Adrenal gland (tissue), 12 donors: ENCODE data around the gene LTN1. TPM values are rescaled to one million over a fixed set of nuclear protein-coding genes. Genes with fewer than 3 reads are reported as not detected.

ENCODE experiments used
- DNase-seq, 7 donors: peaks; one replicate each; pipeline ENCODE4 v3.0.0-alpha.2; 2019 to 2020
- H3K27ac ChIP-seq, 5 donors: fragments of 200-600 bp; sonication (generic) in 4 of 5; 1 replicate in 3 of 5; 2 replicates in 2 of 5; pipeline versions ENCODE4 v1.5.1 to v1.8.0; 2016 to 2020; ENCODE audit warnings: mild to moderate bottlenecking in 1 of 5
- H3K27me3 ChIP-seq: fragments of 200-600 bp; 2 replicates; pipeline ENCODE4 v1.8.0; 2021
- H3K36me3 ChIP-seq, 2 donors: fragments of 200-600 bp; replicated peaks in 1 of 2; 1 replicate in 1 of 2; 2 replicates in 1 of 2; pipeline versions ENCODE4 v1.5.1 to v1.8.0; 2018 to 2022
- H3K4me1 ChIP-seq, 2 donors: fragments of 200-600 bp; replicated peaks in 1 of 2; 1 replicate in 1 of 2; 2 replicates in 1 of 2; pipeline versions ENCODE4 v1.5.1 to v1.8.0; 2018 to 2021
- H3K4me3 ChIP-seq, 4 donors: fragments of 200-600 bp; sonication (generic) in 3 of 4; one replicate each; pipeline ENCODE4 v1.5.1; 2016 to 2018
- H3K9me3 ChIP-seq, 3 donors: fragments of 200-600 bp; sonication (generic) in 1 of 3; replicated peaks in 1 of 3; 1 replicate in 2 of 3; 2 replicates in 1 of 3; pipeline versions ENCODE4 v1.5.1 to v1.8.0; 2016 to 2021
- POLR2A ChIP-seq, 2 donors: fragments of 450-650 bp; IDR thresholded peaks; one replicate each; pipeline ENCODE4 v1.6.1; 2017; ENCODE audit warnings: antibody characterized with exemption in 2 of 2, mild to moderate bottlenecking in 2 of 2, moderate library complexity in 1 of 2
- WGBS, 4 donors: extraction: QIAGEN DNeasy Blood & Tissue Kit in 2 of 4; methylation state at CpG; one replicate each; pipeline versions ENCODE4 v1.1.5 to v1.1.7; 2013 to 2017; 5-methylcytosine and 5-hydroxymethylcytosine counted together
- intact Hi-C, 2 donors: fragments of 100-400 bp; cut with DNase I; formaldehyde crosslinking; loops; one replicate each; pipeline versions ENCODE4 v1.14.1 to v1.15.0; 2022 to 2023
- polyA plus RNA-seq, 3 donors: library from polyadenylated mRNA; stranded (reverse); fragments of 200-250 nt in 2 of 3; fragments of 350-450 nt in 1 of 3; fragmentation: Illumina TruSeq in 1 of 3; extraction: RNeasy Lipid Tissue Mini Kit (QIAGEN cat#74804) in 1 of 3; gene quantifications; one replicate each; pipeline ENCODE4 v1.2.3, GENCODE V29; 2013 to 2014
- total RNA-seq, 9 donors: library from RNA; depleted of rRNA in 4 of 9; stranded (reverse); fragments of >200 nt in 4 of 9; fragments of 120-200 nt in 1 of 9; fragmentation: NEBNext Ultra II Directional in 1 of 9; extraction: Animal tissue kit (Norgen Biotek cat#: 25700) in 1 of 9; gene quantifications; one replicate each; pipeline versions ENCODE4 v1.1.0 to v1.2.4, GENCODE V29; 2013 to 2023
- TF ChIP-seq, protein P1 (sequence below), 6 experiments: fragments of 450-650 bp in 4 of 6; fragments of 200-600 bp in 2 of 6; sonication (generic) in 1 of 6; IDR thresholded peaks; 1 replicate in 5 of 6; 2 replicates in 1 of 6; pipeline versions ENCODE4 v1.5.1 to v1.8.0; 2016 to 2021; ENCODE audit warnings: antibody characterized with exemption in 6 of 6, mild to moderate bottlenecking in 2 of 6, moderate library complexity in 1 of 6
- donor health status: healthy with polysubstance abuse.
- donor health status: Bipolar disorder and iron deficiency.
- donor health status: DM: yes; HTN: yes; CAD: no.
- donor health status: DM: no; HTN: no; CAD: no.
- donor health status: DM: no; HTN: no; CAD: no.
- donor health status: DM: yes; HTN: yes; CAD: no.

The LTN1 gene
- total and polyA plus RNA-seq, 12 donors = 3.6 to 31.2 (median 22.0) TPM

DNA sequence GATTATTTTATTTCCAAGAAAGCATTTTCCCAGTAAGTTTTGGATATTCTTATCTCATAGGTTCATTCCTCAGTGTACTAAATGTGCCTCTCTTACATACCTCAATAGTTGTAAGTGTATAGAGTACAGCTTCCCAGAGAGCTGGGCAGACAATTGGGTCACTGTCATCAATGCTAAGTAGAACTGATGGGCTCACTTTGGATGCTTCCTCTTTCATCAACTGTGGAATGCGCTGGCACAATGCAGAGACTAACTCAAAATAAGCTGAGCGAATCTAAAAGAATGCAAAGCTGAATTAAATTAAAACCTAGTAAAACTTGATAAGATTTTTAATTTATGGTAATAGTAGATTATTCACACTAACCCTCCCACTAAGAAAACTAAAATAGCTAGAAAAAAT, 21.5 kb downstream of the LTN1 start:
- no peaks in the 10 kb centered on the region for H3K9me3 ChIP-seq

DNA sequence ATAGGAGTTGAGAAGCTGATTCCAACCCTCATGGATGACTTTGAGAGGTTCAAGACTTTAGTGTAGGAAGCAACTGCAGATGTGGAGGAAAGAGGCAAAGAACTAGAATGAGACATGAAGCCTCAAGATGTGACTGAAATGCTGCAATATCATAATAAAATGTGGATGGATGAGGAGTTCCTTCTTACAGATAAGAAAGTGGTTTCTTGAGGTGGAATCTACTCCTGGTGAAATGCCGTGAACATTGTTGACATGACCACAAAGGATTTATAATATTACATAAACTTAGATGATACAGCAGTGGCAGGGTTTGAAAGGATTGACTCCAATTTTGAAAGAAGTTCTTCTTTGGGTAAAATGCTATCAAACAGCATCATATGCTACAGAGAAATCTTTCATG, 28.8 kb downstream of the LTN1 start:
- H3K27ac ChIP-seq = no peak overlapping the region
- H3K9me3 ChIP-seq = no peaks in the 10 kb centered on the region
- intact Hi-C loops = no loop called here
- peaks cover 0 to 10% of the 10 kb centered on the region in 2 donors for H3K4me1 ChIP-seq
- H3K4me3 ChIP-seq = no peak overlapping the region
- 98 to 100% (median 100%) methylated on average over 1 of the region's 1 CpG for WGBS, 4 donors
- no peak for DNase-seq
- H3K27me3 ChIP-seq = no peaks in the 10 kb centered on the region
- TF ChIP-seq POLR2A (IDR thresholded peaks at IDR 0.05) = no peak
- TF ChIP-seq, protein P1, sequence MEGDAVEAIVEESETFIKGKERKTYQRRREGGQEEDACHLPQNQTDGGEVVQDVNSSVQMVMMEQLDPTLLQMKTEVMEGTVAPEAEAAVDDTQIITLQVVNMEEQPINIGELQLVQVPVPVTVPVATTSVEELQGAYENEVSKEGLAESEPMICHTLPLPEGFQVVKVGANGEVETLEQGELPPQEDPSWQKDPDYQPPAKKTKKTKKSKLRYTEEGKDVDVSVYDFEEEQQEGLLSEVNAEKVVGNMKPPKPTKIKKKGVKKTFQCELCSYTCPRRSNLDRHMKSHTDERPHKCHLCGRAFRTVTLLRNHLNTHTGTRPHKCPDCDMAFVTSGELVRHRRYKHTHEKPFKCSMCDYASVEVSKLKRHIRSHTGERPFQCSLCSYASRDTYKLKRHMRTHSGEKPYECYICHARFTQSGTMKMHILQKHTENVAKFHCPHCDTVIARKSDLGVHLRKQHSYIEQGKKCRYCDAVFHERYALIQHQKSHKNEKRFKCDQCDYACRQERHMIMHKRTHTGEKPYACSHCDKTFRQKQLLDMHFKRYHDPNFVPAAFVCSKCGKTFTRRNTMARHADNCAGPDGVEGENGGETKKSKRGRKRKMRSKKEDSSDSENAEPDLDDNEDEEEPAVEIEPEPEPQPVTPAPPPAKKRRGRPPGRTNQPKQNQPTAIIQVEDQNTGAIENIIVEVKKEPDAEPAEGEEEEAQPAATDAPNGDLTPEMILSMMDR (IDR thresholded peaks at IDR 0.05) = no peak
- H3K36me3 ChIP-seq = peaks cover 0 to 36% of the 10 kb centered on the region in 2 donors

More for the DNA sequence above, 21.5 kb downstream of the LTN1 start:
- Histone ChIP-seq H3K4me3 (no peak overlapping the region), H3K27me3 (no peaks in the 10 kb centered on the region), H3K36me3 (peaks cover 0 to 51% of the 10 kb centered on the region in 2 donors), H3K4me1 (no peaks in the 10 kb centered on the region), H3K27ac (no peak overlapping the region)
- DNase-seq = no peak
- 83 to 97% (median 90%) methylated on average over 2 of the region's 2 CpGs for WGBS, 4 donors
- TF ChIP-seq, protein P1 (IDR thresholded peaks at IDR 0.05) = no peak
- TF ChIP-seq POLR2A (IDR thresholded peaks at IDR 0.05) = no peak
- intact Hi-C loops = no loop called here

DNA sequence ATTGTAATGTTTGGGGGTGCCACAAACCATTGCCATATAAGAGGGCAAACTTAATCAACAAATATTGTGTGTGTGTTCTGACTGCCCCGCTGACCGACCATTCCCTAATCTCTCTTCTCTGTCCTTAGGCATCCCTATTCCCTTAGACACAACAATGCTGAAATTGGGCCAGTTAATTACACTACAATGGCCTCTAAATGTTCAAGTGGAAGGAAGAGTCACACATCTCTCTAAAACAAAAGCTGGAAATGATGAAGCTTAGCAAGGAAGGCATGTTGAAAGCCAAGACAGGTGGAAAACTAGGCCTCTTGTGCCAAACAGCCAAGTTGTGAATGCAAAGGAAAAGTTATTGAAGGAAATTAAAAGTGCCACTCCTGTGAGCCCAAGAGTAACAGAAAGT, 30.2 kb downstream of the LTN1 start:
- DNase-seq = no peak
- H3K36me3 ChIP-seq = peaks cover 0 to 25% of the 10 kb centered on the region in 2 donors
- 91 to 94% (median 92%) methylated on average over 2 of the region's 2 CpGs for WGBS, 4 donors
- peaks cover 0 to 12% of the 10 kb centered on the region in 2 donors for H3K4me1 ChIP-seq
- no peak for TF ChIP-seq POLR2A (IDR thresholded peaks at IDR 0.05)
- TF ChIP-seq, protein P1 (IDR thresholded peaks at IDR 0.05) = no peak
- H3K9me3 ChIP-seq = no peaks in the 10 kb centered on the region
- no peak overlapping the region for H3K4me3 ChIP-seq
- H3K27ac ChIP-seq = no peak overlapping the region
- H3K27me3 ChIP-seq = no peaks in the 10 kb centered on the region
- intact Hi-C loops = no loop called here

DNA sequence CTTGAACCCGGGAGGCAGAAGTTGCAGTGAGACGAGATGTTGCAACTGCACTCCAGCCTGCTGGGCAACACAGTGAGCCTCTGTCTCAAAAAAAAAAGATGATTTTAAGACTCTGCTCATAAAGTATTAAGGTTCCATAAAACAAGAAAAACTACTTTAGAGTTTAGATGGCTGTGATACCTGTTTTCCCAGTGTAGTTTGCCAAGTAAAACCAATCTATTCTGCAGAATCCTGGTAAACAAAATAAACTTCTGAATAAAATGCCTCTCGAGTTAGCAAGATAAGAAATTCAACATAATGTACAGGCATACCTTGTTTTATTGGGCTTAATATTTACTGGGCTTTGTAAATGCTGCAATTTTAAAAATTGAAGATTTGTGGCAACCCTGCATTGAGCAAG, 30.8 kb downstream of the LTN1 start:
- 87 to 91% (median 89%) methylated on average over 3 of the region's 3 CpGs for WGBS, 4 donors
- peaks cover 0 to 20% of the 10 kb centered on the region in 2 donors for H3K36me3 ChIP-seq
- H3K27ac ChIP-seq = no peak overlapping the region
- intact Hi-C loops = no loop called here
- peaks cover 0 to 12% of the 10 kb centered on the region in 2 donors for H3K4me1 ChIP-seq
- H3K27me3 ChIP-seq = no peaks in the 10 kb centered on the region
- no peak overlapping the region for H3K4me3 ChIP-seq
- DNase-seq = no peak
- H3K9me3 ChIP-seq = no peaks in the 10 kb centered on the region
- TF ChIP-seq, protein P1 (IDR thresholded peaks at IDR 0.05) = no peak
- no peak for TF ChIP-seq POLR2A (IDR thresholded peaks at IDR 0.05)
